Measurements from ENCODE around the gene SLK.

Gene SLK

GRCh38 chr10:103942866-103943265 lies 24.1 kb upstream of the SLK start:
- Histone ChIP-seq H3K9me2 (replicated peaks; ENCODE audit: insufficient read depth, low read length) (no peaks in the 10 kb centered on the region), H3K4me2 (ENCODE audit: low read depth, low read length) (no peak overlapping the region), H3K36me3 (replicated peaks; ENCODE audit: insufficient read depth, low read length) (no peaks in the 10 kb centered on the region), H2AFZ (ENCODE audit: low read length) (no peak overlapping the region), H3K4me1 (ENCODE audit: low read length) (no peaks in the 10 kb centered on the region), H3K4me3 (ENCODE audit: low read length) (no peak overlapping the region), H3K27ac (ENCODE audit: low read length) (no peak overlapping the region), H3K27me3 (replicated peaks; ENCODE audit: insufficient read depth, low read length) (no peaks in the 10 kb centered on the region), H3F3A (ENCODE audit: insufficient read depth, low read length) (no peaks in the 10 kb centered on the region), H3K9me3 (replicated peaks; ENCODE audit: insufficient read depth, low read length) (no peaks in the 10 kb centered on the region), H3K9ac (ENCODE audit: low read length) (no peak overlapping the region), H4K20me1 (ENCODE audit: insufficient read depth, low read length) (no peaks in the 10 kb centered on the region), H3K79me2 (ENCODE audit: low read length) (no peaks in the 10 kb centered on the region)
- no peak for DNase-seq
- TF ChIP-seq CTCF (IDR thresholded peaks at IDR 0.05; ENCODE audit: low read length) (no peak), EZH2phosphoT487 (IDR thresholded peaks at IDR 0.05; ENCODE audit: low read length) (no peak), EZH2 (optimal IDR thresholded peaks at IDR 0.05; ENCODE audit: low read depth, low read length) (no peak)

GRCh38 chr10:103947799-103948516 lies 19.0 kb upstream of the SLK start:
- Histone ChIP-seq H3K36me3 (replicated peaks; ENCODE audit: insufficient read depth, low read length) (no peaks in the 10 kb centered on the region), H3K9ac (ENCODE audit: low read length) (no peak overlapping the region), H3K9me3 (replicated peaks; ENCODE audit: insufficient read depth, low read length) (no peaks in the 10 kb centered on the region), H3K27ac (ENCODE audit: low read length) (no peak overlapping the region), H3F3A (ENCODE audit: insufficient read depth, low read length) (no peaks in the 10 kb centered on the region), H3K79me2 (ENCODE audit: low read length) (no peaks in the 10 kb centered on the region), H4K20me1 (ENCODE audit: insufficient read depth, low read length) (no peaks in the 10 kb centered on the region), H3K9me2 (replicated peaks; ENCODE audit: insufficient read depth, low read length) (no peaks in the 10 kb centered on the region), H3K4me1 (ENCODE audit: low read length) (no peaks in the 10 kb centered on the region), H3K4me2 (ENCODE audit: low read depth, low read length) (no peak overlapping the region), H3K27me3 (replicated peaks; ENCODE audit: insufficient read depth, low read length) (no peaks in the 10 kb centered on the region), H2AFZ (ENCODE audit: low read length) (no peak overlapping the region), H3K4me3 (ENCODE audit: low read length) (no peak overlapping the region)
- TF ChIP-seq EZH2 (optimal IDR thresholded peaks at IDR 0.05; ENCODE audit: low read depth, low read length) (no peak), EZH2phosphoT487 (IDR thresholded peaks at IDR 0.05; ENCODE audit: low read length) (no peak), CTCF (IDR thresholded peaks at IDR 0.05; ENCODE audit: low read length) (no peak)
- DNase-seq = no peak

- Histone ChIP-seq H3K4me2 (ENCODE audit: low read depth, low read length) (no peak overlapping the region), H3K79me2 (ENCODE audit: low read length) (no peaks in the 10 kb centered on the region), H3F3A (ENCODE audit: insufficient read depth, low read length) (no peaks in the 10 kb centered on the region), H3K4me3 (ENCODE audit: low read length) (no peak overlapping the region), H3K9ac (ENCODE audit: low read length) (no peak overlapping the region), H3K27me3 (replicated peaks; ENCODE audit: insufficient read depth, low read length) (no peaks in the 10 kb centered on the region), H2AFZ (ENCODE audit: low read length) (no peak overlapping the region), H3K4me1 (ENCODE audit: low read length) (no peaks in the 10 kb centered on the region), H3K27ac (ENCODE audit: low read length) (no peak overlapping the region), H3K9me3 (replicated peaks; ENCODE audit: insufficient read depth, low read length) (no peaks in the 10 kb centered on the region), H3K9me2 (replicated peaks; ENCODE audit: insufficient read depth, low read length) (no peaks in the 10 kb centered on the region), H3K36me3 (replicated peaks; ENCODE audit: insufficient read depth, low read length) (no peaks in the 10 kb centered on the region), H4K20me1 (ENCODE audit: insufficient read depth, low read length) (no peaks in the 10 kb centered on the region)
- DNase-seq = no peak
- TF ChIP-seq EZH2 (optimal IDR thresholded peaks at IDR 0.05; ENCODE audit: low read depth, low read length) = no peak
- no peak for TF ChIP-seq CTCF (IDR thresholded peaks at IDR 0.05; ENCODE audit: low read length)
- TF ChIP-seq EZH2phosphoT487 (IDR thresholded peaks at IDR 0.05; ENCODE audit: low read length) = no peak
These were observed 17.2 kb upstream of the SLK start for GRCh38 chr10:103949728-103950127.
